HG03354 (cell line): ENCODE results near the gene OSTF1.

Experiments used
- ATAC-seq: cut with Tn5 transposase; IDR thresholded peaks from one replicate; pipeline ENCODE4 v1.9.1; 2021; ENCODE audit warnings: mild to moderate bottlenecking; ENCODE audit not compliant: unreplicated experiment, poor library complexity, severe bottlenecking

Gene OSTF1

DNA sequence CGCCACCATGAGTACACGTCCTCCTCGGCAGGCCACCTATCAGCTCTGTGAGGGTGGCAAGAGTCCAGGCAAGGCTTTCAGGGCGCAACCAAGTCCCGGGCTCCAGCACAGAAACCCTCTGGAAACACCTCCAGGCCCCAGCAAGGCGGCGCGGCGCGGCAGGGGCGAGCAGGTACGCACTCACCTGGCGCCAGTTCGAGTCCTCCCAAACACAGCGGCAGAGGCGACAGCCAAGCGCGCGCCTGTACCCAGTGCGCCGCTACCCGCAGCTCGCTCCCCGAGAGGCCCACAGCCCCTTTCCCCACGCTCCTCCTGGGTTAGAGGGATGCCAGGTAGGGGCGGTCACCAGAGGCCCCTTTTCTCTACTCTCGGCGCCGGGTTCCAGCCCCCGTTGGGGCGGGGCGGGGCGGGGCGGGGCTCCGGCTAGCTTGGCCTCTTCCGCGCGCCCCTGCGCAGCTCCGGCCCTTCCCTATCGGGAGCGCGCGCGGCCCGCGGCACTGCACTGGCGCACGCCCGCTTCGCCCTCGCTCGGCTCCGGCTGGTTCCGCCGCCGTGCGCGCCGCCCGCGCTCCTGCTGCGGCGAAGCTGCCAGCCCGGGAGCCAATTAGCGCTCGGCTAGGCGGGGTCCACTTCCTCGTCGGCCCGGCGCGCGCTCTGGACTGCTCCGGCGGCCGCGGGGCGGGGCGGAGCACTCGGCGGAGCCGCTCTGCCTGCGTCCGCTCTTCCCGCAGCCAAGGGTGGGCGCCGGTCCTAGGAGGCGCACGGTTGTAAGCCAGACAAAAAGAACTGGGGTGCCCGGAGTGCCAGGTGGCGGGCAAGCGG lies at the start of gene OSTF1, which contains the start of gene NMRK1:
Gene OSTF1, plus strand, starts transcription at position 691 of the 822 bp plus-strand sequence. CDS start 179 bp downstream, outside the sequence.
Gene NMRK1, minus strand, starts transcription at position 332 of the 822 bp plus-strand sequence. CDS start 5,040 bp downstream, outside the sequence.
- peak; percentile 88 for ATAC-seq

- ATAC-seq: no peak
Observed at GRCh38 chr9:75039009-75039408, 49.3 kb upstream of the OSTF1 start.

- no peak for ATAC-seq
Observed at GRCh38 chr9:75039801-75040200, 48.5 kb upstream of the OSTF1 start.

DNA sequence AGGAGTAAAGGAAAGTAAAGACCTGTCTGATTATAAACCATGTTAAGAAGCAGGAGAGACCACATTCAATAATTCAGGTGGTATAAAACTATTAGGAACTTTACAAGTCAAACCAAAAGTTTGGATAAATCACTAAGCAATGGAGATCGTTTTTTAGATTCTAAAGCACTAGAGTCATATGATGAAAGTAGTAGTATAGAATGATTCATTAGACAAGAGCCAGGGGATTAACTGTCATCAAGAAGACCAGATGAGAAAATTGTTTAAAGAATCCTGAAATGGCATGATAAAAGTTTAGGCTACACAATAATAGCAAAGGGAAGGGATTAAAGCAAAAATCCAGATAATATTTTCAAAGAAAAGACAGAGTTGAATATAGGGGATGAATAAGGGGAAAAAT lies 47.3 kb upstream of the OSTF1 start:
- ATAC-seq: no peak

DNA sequence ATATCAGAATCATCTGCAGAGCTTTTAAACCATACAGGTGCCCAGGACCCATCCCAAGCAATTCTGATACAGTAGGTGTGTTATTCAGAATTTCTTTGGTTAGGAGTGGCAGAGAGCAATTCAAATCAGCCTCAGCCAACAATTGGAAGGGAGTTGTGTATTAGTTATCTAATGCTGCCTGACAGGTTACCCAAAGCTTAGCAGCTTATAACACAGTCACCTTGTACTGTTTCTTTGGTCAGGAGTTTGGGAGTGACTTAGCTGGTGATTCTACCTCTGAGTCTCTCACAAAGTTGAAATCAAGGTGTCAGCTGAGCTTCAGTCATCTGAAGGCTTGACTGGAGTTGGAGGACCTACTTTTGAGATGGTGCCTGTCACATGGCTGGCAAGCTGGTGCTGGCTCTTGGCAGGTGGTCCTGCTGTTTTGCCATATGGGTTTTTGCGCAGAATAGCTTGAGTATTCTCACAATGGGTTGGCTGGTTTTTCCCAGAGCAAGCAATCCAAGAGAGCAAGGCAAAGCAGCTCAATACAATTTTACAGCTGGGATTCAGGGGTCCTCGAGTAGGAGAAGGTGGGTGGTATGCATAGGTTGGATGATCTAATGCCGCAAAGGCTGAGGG lies 41.5 kb upstream of the OSTF1 start:
- ATAC-seq: no peak

- no peak for ATAC-seq
Observed at GRCh38 chr9:75047506-75047905, 40.8 kb upstream of the OSTF1 start.

DNA sequence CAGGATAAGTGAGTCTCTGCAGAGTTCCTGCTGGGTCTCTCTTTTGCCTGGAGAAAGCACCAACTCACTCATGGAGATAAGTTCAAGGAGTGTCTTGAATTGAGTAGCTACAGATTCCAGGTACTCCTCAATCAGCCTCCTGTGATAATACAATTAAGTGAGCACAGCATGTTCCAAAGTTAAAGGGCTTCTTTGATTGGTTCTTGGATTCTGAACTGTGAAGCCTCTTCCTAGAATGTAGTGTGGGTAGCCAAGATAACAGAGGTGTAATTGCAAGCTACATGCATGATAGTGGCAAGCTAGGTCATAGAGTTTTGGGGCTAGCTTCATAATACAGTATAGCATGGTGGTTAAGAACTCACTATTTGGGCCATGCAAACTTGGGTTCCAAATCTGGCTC lies 37.0 kb upstream of the OSTF1 start:
- ATAC-seq: no peak

DNA sequence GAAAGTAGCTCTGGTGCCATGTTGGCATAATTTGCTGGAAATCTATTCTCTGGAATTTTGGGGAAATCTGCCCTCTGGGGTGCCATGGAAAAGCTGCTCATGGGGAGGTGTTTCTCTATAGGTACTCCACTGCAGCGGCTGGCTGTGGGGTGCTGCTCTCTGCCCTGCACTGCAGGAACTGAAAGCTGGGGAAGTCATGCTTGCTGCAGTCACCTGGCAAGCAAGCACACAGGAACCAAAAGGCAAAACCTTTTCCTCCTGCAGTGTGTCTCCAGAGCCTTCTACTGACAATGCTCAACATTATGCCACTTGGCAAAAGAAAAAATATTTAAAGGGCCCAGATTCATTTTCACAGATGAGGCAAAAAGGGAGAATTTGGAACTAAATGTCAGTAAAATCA lies 34.4 kb upstream of the OSTF1 start:
- ATAC-seq: peak; percentile 91

DNA sequence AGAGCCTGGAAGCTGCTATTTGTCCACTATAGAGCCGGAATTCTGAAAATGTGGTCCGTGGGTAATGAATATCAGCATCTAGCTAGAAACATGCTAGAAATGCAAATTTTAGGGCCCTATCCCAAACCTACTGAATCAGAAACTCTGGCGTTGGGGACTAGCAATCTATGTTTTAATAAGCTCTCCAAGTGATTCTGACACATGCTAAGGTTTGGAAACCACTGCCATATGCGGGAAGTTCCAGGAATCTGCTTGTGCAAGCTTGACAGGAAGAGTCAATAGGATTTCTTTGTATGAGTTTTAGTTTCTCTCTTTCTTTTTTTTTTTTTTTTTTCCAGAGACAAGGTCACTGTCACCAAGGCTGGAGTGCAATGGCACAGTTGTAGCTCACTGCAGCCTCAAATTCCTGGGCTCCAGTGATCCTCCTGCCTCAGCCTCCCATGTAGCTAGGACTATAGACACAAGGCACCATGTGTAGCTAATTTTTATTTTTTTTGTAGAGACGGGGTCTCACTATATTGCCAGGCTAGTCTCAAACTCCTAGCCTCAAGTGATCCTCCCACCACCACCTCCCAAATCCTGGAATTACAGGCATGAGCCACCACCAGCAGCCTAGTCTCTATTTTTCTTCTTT lies 33.8 kb upstream of the OSTF1 start:
- no peak for ATAC-seq

DNA sequence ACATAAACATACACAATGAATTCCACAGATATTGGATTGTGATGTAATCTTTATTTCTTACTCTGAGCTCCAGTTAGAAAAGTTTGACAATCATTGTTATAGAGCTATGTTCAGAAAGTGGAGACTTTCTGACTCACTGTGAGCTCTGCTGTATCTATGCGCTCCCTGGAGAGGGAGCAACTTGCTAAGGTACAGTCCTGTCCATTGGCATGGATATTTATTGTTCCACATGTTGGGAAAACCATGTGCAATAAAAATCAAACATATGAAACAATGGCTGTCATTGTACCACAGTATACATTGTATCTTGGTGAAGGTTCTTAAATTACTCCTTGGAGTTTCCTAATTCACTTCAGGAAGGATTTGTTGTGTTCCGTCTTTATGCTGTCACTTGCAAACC lies 27.1 kb upstream of the OSTF1 start:
- no peak for ATAC-seq

- no peak for ATAC-seq
Observed at GRCh38 chr9:75063556-75064305, 24.6 kb upstream of the OSTF1 start.

- ATAC-seq: no peak
Observed at GRCh38 chr9:75064307-75065025, 23.8 kb upstream of the OSTF1 start.

DNA sequence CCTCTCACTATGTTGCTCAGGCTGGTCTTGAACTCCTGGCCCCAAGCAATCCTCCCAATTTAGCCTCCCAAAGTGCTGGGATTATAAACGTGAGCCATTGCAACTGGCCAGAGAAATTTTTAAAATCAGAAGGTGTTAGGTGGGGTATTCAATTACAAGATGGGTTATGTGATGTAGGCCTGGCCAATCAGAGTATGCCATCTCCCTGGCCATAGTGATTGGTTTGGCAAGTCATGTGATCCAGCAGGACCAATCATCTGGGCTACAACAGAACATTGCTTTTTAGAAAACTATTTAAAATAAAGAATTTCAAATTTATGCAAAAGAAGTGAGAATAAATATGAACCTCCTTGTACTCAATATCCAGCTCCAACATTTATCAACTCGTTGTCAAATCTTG lies 22.8 kb upstream of the OSTF1 start:
- ATAC-seq: no peak

DNA sequence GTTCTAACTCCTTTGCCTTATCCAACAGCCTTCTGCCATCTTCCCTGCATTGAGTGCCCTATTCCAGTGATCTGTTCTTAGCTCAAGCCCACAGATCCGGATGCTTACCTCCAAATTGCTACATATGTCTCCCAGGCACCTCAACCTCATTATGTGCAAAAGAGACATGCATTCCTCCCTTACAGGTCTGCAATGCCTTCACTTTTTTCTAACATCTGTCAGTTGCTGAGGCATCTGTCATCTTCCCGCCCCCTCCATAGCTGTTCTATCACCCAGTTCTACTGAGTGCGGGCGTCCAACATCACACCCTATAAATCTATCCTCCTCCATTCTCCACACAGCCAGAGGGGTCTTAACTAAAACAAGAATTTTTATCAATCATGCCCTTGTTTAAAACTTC lies 20.4 kb upstream of the OSTF1 start:
- ATAC-seq: no peak

DNA sequence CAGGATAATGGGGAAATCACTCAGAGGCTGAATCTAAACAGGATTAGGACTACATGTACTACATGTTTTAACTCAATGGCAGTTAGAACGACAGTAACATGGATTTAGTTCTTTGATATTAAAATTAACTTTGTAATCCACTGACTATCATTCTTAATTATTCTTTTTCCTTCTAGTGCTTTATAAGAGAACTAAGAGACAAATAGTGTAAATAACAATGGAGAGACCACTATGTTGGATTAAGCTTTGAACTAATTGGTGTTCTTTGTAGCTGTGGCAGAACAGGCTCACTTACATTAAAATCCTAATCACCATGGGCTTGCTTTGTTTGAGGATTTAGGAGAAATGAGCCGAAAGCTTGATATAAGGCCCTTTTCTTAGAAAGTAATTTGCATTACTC lies 19.1 kb upstream of the OSTF1 start:
- ATAC-seq: no peak

- peak; percentile 84 for ATAC-seq
Observed at GRCh38 chr9:75071530-75072122, 16.7 kb upstream of the OSTF1 start.

- ATAC-seq: no peak
Observed at GRCh38 chr9:75072895-75073294, 15.4 kb upstream of the OSTF1 start.

GRCh38 chr9:75081632-75082031 lies 6.7 kb upstream of the OSTF1 start:
- ATAC-seq: no peak
